ENCODE data around the gene RAB27A. TPM values are rescaled to one million over a fixed set of nuclear protein-coding genes. Genes with fewer than 3 reads are reported as not detected.
"Not testable (repeated sequence)": the region's sequence is repeated elsewhere in the genome, so short reads cannot be mapped to it uniquely, and the experiment has no call there.

RAB27A gene
- total and polyA plus RNA-seq, 2 experiments from 2014 or later, result 7.7 to 11.9 TPM

DNA sequence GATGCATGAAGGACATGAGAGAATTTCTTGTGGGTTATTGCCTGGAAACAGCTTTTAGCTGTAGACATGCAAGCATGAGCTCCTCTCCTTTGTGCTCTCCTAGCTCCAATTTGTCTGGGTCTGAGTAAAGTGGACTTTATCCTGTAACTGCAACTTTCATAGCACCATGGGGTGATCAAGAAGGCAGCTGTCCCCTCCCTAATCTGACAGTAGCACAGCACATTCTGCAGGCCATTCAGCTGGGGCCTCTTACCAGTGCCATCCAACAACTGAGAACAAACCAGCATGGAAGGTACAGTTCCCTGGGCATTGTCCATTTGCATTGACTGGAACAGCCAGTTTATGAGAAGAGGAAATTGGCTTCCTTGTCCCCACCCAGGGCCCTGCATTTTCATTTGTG is 7.7 kb upstream of the RAB27A start:
- TF ChIP-seq, protein P1, sequence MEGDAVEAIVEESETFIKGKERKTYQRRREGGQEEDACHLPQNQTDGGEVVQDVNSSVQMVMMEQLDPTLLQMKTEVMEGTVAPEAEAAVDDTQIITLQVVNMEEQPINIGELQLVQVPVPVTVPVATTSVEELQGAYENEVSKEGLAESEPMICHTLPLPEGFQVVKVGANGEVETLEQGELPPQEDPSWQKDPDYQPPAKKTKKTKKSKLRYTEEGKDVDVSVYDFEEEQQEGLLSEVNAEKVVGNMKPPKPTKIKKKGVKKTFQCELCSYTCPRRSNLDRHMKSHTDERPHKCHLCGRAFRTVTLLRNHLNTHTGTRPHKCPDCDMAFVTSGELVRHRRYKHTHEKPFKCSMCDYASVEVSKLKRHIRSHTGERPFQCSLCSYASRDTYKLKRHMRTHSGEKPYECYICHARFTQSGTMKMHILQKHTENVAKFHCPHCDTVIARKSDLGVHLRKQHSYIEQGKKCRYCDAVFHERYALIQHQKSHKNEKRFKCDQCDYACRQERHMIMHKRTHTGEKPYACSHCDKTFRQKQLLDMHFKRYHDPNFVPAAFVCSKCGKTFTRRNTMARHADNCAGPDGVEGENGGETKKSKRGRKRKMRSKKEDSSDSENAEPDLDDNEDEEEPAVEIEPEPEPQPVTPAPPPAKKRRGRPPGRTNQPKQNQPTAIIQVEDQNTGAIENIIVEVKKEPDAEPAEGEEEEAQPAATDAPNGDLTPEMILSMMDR (IDR thresholded peaks at IDR 0.05; ENCODE audit: low read depth, low read length), result no peak
- Histone ChIP-seq H3K27ac (no peak overlapping the region), H3K4me3 (no peak overlapping the region), H3K9me3 (ENCODE audit: low read depth) (no peaks in the 10 kb centered on the region), H3K36me3 (no peaks in the 10 kb centered on the region), H3K27me3 (no peaks in the 10 kb centered on the region), H3K4me1 (ENCODE audit: low read depth) (no peaks in the 10 kb centered on the region)
- DNase-seq (ENCODE audit: low read depth in 1 of 2, low spot score in 1 of 2), result no peak

DNA sequence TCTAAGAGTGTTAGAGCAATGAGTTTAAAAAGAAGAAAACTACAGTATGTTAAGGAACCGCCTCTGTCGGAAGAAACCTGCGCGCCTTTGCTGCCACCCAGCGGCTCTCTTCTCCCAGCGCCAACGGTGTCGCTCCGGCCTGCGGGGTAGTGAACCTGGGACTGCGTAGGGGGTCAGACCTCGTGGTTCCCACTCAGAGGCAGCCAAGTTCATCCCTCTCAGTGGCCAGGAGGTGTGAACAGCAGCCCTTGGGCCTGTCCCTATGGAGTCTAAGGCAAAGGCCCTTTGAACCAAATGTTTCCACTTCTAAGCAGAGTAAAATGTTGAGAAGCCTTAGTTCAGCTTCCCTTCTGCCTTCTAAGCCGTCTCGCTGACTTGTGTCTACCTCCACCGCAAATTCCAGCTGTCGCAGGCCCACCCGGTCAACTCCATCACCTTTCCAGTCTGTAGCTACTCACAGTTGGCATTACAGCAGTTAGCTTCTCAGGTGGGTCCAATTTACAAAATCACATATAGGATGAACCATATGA is 980 bp upstream of the RAB27A start:
- H3K27ac ChIP-seq, result peak overlapping the region; percentile 87
- TF ChIP-seq, protein P1 (IDR thresholded peaks at IDR 0.05; ENCODE audit: low read depth, low read length), result peak; percentile 94

DNA sequence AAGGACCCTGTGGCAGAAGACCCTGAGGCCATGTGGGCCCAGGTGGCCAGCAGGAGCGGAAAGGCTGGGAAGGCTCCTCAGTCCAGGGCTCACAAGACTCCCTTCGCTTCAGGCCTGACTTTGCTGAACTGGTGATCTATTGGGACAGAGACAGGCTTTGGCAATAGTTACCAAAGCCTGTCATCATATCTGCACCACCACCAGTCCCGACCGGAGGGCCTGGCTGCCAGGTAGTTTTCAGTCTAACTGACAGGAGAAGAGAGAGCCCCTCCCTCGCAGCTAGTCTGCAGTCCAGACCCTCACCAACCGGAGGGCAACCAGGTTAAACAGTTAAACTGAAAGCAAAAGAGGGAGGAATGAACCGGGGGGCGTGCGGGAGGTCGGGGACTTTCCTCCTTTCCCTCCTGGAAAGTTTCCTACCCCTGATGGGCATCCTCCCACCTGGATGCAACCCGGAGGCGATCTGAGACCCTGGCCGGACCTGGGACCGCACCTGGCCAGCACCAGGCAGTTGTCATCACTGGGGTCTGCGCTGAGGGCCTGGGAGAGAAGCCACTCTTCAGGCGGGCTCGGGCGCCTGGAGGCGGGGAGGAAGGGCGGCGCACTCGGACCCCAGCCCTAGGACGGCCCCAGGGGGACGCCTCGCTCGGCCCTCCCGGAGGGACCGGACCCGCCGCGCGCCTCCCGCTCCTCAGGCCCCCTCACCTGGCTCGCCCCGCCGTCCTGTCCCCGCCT is 435 bp downstream of the RAB27A start:
- peak overlapping the region; percentile 87 for H3K27ac ChIP-seq
- DNase-seq (ENCODE audit: low read depth in 1 of 2, low spot score in 1 of 2), result peak; percentile 22 to 66

More for the DNA sequence above, 980 bp upstream of the RAB27A start:
- Histone ChIP-seq H3K36me3 (no peaks in the 10 kb centered on the region), H3K9me3 (ENCODE audit: low read depth) (no peaks in the 10 kb centered on the region), H3K4me3 (peak overlapping the region; percentile 70), H3K4me1 (ENCODE audit: low read depth) (peaks cover 4% of the 10 kb centered on the region), H3K27me3 (no peaks in the 10 kb centered on the region)
- DNase-seq (ENCODE audit: low read depth in 1 of 2, low spot score in 1 of 2), result peak; percentile 90 to 91

DNA sequence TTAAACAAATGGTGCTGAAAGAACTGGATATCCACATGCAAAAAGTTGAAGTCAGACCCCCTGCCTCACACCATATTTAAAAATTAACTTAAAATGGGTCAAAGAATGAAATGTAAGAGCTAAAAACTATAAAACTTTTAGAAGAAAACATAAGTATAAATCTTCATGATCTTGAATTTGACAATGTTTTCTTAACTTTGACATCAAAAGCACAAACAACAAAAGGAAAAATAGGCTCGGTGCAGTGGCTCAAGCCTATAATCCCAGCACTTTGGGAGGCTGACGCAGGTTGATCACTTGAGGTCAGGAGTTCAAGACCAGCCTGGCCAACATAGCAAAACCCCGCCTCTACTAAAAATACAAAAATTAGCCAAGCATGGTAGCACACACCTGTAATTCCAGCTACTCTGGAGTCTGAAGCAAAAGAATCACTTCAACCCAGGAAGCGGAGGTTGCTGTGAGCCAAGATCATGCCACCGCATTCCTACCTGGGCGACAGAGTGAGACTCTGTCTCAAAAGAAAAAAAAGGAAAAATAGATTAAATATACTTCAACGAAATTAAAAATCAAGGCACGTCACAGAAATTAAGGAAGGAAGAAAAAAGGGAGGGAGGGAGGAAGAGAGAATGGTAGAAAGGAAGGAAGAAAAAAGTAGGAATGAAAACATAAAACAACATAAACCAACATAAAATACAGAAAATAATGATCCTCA is 1.5 kb downstream of the RAB27A start:
- peaks cover 19% of the 10 kb centered on the region for H3K4me1 ChIP-seq (ENCODE audit: low read depth)
- H3K4me3 ChIP-seq, result peak overlapping the region; percentile 70
- H3K27me3 ChIP-seq, result no peaks in the 10 kb centered on the region
- TF ChIP-seq, protein P1 (IDR thresholded peaks at IDR 0.05; ENCODE audit: low read depth, low read length), result no peak
- no peak for DNase-seq (ENCODE audit: low read depth in 1 of 2, low spot score in 1 of 2)
- no peak overlapping the region for H3K27ac ChIP-seq
- no peaks in the 10 kb centered on the region for H3K36me3 ChIP-seq
- H3K9me3 ChIP-seq (ENCODE audit: low read depth), result no peaks in the 10 kb centered on the region

More for the DNA sequence above, 435 bp downstream of the RAB27A start:
- Histone ChIP-seq H3K36me3 (no peaks in the 10 kb centered on the region), H3K4me1 (ENCODE audit: low read depth) (peaks cover 16% of the 10 kb centered on the region), H3K27me3 (no peaks in the 10 kb centered on the region), H3K9me3 (ENCODE audit: low read depth) (no peaks in the 10 kb centered on the region), H3K4me3 (peak overlapping the region; percentile 70)
- TF ChIP-seq, protein P1 (IDR thresholded peaks at IDR 0.05; ENCODE audit: low read depth, low read length), result no peak

DNA sequence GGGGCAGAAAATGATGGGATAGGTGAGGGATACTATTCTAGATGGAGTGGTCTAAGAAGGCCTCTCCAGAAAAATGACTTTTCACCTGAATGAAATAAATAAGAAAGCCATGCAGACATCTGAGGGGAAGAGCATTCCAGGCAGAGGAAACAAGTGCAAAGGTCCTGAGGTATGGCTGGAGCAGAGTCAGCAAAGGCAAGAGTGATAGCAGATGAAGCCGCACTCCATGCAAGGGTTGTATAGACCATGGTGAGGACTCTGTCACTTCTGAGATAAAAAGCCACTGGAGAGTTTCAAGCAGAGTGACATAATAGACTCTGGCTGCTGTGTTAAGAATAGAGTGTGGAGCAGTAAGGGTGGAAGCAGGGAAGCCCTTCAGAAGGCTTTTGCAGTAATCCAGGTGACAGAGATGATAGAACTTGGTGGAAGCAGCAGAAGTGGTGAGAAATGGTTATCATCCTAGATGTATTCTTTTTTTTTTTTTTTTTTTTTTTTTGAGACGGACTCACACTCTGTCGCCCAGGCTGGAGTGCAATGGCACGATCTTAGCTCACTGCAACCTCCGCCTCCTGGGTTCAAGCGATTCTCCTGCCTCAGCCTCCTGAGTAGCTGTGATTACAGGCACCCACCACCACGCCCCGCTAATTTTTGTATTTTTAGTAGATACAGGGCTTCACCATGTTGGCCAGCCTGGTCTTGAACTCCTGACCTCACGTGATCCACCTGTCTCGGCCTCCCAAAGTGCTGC is 3.0 kb downstream of the RAB27A start:
- peaks cover 19% of the 10 kb centered on the region for H3K4me1 ChIP-seq (ENCODE audit: low read depth)
- not testable (repeated sequence) for H3K36me3 ChIP-seq; H3K27me3 ChIP-seq; H3K27ac ChIP-seq; H3K4me3 ChIP-seq; H3K9me3 ChIP-seq (ENCODE audit: low read depth)
- DNase-seq (ENCODE audit: low read depth in 1 of 2, low spot score in 1 of 2), result peak in 1 of 2 donors; percentile 11
